CD4-positive, alpha-beta T cell treated with Interferon alpha-2 for 1 hour (primary cell): ENCODE results near the gene SLC2A13.
"Not testable (repeated sequence)": the region's sequence is repeated elsewhere in the genome, so short reads cannot be mapped to it uniquely, and the experiment has no call there.

ENCODE experiments used
- DNase-seq, 2 donors: peaks; one replicate each; pipeline ENCODE4 v3.0.0-alpha.2; 2020 to 2022

SLC2A13 gene

DNA sequence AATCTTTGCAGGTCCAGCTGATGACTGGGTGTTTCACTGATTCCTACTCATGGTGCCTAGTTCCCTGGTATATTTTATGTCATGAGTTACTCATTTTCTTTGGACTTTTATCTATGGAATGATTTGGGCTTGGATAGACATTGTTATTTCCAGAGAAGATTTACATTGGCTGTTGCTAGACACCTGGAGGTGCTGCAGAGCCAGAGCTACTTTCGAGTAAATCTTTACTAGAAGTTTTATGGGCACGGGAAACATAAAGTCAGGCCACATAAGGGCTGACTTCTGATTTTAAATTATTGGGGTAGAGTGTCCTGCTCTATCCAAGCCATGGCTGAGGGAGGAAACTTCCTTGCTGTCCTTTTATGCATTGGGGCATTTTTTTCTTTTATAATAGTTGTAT lies 310.4 kb downstream of the SLC2A13 start:
- no peak for DNase-seq

DNA sequence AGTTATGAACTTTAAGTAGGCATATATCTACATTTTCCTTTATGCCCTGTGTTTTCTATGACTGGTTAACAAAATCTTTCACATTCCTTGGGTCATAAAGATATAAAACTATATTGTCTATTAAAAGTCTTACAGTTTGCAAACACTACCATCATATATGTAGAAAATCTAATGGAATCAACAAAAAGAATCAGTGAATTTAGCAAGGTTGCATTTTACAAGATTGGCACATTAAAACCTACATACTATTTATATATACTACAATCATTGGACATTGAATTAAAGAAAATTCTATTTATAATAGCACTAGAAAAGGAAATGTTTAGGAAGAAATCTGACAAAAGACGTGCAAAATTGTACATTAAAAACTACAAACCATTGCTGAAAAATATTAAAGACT lies 312.9 kb downstream of the SLC2A13 start:
- no peak for DNase-seq

DNA sequence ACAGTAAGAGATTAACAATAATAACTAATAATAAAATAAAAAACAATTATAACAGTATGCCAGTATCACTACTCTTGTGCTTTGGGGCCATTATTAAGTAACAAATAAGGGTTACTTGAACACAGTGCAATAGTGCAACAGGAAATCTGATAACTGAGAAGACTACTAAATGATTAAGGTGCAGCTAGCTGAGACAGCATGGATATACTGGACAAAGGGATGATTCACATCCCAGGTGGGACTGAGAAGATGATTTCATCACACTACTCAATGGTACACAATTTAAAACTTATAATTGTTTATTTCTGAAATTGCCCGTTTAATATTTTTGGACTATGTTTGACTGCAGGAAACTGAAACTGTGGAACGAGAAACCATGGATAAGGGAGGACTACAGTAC lies 317.6 kb downstream of the SLC2A13 start:
- DNase-seq, result no peak

DNA sequence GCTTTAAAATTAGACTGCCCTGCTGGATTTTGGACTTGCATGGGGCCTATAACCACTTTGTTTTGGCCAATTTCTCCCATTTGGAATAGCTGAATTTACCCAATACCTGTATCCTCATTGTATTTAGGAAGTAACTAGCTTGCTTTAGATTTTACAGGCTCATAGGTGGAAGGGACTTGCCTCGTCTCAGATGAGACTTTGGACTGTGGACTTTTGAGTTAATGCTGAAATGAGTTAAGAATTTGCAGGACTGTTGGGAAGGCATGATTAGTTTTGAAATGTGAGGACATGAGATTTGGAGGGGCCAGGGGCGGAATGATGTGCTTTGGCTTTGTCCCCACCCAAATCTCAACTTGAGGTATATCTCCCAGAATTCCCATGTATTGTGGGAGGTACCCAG lies 320.1 kb downstream of the SLC2A13 start:
- not testable (repeated sequence) for DNase-seq

DNA sequence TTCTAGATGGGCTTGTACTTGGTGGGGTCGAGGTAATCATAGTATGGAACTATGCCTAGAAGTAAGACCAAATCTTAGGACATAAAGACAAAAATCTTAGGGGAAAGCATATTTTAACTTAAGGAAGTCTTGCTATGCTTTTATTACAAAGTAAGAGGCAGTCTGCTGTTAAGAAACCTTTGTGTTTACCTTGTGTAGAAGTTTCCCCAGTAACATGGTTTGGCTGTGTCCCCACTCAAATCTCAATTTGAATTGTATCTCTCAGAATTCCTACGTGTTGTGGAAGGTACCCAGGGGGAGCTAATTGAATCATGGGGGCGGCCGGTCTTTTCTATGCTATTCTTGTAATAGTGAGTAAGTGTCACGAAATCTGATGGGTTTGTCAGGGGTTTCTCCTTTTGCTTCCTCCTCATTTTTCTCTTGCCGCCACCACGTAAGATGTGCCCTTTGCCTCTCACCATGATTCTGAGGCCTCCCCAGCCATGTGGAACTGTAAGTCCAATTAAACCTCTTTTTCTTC lies 323.8 kb downstream of the SLC2A13 start:
- DNase-seq, result no peak

DNA sequence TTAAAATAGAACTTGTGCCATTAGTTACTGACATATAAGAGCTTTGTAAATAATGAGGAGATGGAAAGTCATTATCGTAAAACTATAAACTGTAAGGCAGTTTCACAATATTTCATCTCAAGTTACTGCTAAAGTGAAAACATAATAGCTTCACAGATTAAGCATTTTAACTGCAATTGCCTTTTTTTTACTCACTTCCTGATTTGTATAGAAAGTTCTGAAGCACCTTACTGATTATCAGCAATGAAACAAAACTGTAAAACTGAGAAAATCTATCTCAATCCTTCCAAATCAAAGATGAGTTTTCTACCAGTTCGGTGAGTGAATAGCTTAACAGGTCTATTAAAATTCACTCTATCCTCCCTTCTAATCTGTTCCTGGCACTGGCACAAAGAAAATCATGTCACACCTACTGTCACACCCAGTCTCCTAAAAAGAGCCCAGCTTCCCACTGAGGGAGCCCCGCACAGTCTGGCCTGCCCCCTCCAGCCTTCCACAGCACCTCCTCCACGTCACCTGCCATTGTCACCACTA lies 324.9 kb downstream of the SLC2A13 start:
- DNase-seq, result no peak

DNA sequence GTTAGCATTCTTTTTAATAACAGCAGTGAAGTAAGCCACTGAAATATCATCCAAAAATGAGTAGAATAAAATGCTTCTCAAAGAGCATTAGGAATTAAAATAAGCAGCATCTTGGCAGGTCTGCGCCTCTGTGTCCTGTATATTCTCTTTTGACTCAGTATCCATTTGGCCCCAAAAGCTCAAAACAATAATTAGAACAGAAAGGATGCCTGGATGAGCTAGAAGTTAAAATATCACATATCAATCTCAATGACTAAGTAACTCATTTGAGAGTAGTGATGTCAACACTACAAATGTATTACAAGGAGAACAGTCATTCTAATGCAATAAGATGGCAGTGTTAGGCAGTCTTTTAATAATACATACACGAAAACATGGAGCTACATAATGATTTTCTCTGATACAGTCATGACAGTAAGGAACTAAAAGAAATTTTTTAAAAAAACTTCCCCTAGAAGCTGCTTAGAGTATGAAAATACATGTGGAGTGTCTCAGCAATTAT lies 325.4 kb downstream of the SLC2A13 start:
- DNase-seq, result no peak

DNA sequence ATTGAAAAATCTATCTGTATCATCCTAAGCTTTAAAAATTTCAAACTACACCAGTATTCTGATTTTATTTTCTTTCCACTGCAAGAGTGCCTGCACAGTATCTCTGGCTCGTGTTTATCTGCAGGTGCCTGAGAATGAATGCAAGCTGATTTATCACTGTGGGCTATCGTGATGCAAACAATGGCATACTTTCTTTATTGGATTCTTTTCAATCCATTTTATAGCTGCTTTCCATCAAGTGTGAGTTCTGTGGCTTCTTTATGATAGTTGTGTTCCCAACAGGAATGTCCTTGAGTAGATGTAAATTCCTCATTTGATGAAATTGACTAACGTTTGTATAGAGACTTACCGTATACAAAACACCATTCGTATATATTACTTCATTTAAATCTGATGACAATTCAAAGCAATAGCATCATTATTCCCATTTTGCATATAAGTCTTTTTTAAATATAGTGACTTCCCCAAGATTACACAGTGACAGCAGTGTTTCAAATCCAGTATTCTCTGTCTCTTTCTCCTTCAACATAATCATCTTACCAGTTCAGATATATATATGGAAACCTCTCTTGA lies 326.0 kb downstream of the SLC2A13 start:
- DNase-seq, result no peak

DNA sequence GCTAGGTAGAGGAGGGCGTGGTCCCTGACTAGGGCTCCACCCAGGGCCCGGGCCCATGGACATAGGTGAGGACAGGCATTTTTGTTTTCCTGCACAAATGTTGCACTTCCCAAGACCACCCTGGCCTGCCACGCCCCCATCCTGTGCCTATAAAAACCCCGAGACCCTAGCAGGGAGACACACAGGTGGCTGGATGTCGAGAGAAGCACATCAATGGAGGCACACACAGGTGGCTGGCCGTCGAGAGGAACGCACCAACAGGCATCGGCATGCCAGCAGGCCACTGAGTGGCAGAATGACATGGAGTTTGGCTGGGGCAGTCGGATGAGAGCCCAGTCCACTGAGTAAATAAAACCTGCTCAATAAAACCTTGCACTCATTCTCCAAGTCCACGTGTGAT lies 328.4 kb downstream of the SLC2A13 start:
- DNase-seq, result no peak

DNA sequence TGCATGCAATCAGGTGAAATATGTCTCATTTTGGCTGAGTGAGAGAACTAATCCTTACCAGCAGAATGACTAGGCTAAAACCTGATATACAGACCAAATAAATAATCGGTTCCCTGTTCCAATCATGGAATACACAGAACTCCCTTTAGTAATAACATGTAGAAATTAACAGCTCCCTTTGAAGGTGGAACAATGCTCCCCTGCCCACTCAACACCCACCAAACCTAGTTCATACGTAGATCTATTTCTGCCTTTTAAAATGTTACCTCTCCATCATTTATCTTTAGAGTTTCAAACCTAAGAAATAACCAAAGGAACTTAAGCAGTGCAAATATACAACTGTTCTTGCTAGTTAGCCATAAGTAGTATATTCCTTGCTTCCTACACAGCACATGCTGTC lies 332.6 kb downstream of the SLC2A13 start:
- no peak for DNase-seq

DNA sequence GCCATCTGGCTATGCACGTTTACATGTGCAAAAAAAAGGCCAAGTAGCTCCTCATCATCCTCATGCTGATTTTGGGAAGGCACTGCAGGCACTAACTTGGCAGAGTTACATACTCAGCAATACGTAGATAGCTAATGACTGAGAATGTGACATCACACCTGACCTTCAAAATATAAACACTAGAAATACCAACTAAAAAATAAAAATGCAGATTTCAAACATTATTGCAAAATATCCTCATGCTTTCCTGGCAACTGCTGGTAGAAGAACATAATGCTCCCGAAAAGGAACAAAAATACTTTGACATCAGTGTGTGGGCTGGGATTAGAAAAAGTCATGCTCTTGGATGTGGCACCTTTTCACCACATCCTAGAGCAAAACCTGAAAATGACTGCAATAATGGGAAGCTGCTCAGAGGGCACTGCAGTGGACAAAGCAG lies 333.0 kb downstream of the SLC2A13 start:
- DNase-seq, result no peak

DNA sequence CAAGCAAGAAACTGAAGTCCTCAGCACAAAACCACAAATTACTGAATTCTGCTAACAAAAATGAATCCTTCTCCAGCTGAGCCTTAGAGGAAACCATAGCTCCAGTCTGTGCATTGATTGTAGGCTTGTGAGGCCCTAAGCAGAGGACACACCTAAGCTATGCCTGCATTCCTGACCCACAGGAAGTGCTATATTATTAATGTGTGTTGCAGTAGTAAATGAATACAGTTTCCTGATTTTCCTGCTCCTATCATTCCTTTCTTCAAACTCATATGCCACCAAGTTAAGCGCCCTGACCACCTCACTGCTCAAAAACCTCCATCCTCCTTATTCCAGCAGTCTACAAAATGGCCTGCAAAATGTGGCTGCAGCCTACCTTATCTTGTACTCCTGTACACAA lies 334.4 kb downstream of the SLC2A13 start:
- no peak for DNase-seq

DNA sequence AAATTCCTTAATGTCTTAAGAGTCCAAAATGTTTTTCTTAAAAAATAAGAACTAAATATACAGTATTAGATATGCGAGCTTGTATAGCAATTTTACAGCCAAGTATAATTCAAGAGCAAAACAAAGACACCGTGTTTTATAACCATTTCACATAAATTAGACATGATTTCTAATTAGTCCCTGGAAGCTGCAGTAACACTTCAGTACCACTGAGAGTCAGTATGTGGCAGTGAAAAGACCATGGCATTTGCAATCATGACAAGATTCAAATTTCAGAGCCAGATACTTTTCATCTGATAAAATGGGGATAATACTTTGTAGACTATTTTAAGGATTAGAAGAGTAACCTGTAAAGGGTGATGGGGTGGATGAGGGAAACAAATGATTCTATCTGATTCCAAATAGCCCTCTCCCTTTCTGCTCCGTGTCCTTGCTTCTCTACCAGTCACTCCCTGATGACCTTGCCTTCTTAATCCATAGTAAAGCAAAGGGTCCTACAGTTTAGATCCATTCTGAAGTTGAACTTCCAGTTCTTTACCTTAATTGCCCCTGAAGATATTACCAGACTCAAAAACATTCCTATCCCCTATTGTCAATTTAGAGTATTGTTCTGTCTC lies 340.8 kb downstream of the SLC2A13 start:
- peak in 1 of 2 donors; percentile 37 for DNase-seq

DNA sequence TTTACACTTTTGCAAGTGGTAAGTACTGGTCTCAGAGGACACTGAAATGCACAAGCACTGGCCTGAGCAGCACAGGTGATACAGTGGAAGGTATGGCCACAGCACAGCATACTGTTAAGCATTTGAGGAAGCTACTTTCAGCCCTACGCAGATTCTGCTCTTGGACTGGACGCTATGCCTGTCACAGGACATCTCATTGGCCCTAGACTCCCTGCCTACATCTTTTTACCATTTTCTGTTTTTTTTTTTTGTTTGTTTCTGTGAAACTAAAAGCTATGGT lies 342.1 kb downstream of the SLC2A13 start:
- DNase-seq, result no peak

DNA sequence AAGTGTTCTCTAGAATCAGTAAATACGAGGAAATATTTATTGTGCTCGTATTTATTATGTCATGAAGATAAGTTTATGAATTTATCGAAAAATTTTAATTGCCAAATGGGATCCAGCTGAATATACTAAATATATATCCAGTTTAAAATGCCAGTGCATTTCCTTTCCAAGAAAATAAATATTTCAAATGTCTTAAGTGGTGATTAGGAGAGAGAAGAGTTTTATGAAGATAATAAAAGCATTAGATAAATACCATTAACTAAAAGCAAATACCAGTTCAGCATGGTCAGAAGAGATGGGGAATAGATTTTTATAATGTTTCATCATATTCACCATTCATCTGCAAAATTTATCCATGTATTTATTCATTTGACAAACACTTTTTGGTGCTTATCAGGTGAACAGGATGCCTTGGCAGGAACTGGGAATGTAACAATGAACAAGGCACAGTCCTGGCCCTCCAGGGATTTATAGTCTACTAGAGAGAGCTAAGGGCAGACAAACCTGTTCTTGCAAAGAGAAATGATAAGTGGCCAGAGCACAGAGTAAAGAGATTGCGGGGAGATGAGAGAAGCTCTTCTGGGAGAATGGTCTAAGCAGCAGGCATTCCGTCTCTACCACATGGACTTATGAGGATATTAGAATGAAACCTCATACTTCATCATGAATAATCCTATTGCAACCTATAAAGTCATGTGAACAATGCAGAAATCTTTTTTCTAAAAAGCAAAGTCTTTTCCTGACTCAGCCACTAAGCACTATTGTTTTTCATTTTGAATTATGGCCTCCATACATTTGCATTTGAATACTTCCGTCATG lies 342.6 kb downstream of the SLC2A13 start:
- DNase-seq, result no peak

DNA sequence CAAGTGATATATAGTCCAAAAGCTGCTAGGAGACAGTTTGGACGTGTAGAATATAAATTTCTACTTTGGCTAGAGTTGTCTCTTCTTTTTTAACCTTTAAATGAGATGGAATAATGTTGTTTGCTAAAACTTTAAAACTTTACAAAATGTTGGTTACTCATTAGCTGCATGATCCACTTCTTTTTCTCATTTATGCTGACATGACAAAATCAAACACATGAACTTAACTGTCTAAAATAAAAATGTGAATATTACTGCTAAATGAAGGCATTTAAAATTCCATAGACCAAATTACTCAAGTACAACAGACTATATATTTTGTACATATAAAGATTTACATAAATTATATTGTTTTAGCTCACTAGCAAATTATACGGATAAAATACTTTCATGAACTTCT lies 350.4 kb downstream of the SLC2A13 start:
- DNase-seq, result no peak

DNA sequence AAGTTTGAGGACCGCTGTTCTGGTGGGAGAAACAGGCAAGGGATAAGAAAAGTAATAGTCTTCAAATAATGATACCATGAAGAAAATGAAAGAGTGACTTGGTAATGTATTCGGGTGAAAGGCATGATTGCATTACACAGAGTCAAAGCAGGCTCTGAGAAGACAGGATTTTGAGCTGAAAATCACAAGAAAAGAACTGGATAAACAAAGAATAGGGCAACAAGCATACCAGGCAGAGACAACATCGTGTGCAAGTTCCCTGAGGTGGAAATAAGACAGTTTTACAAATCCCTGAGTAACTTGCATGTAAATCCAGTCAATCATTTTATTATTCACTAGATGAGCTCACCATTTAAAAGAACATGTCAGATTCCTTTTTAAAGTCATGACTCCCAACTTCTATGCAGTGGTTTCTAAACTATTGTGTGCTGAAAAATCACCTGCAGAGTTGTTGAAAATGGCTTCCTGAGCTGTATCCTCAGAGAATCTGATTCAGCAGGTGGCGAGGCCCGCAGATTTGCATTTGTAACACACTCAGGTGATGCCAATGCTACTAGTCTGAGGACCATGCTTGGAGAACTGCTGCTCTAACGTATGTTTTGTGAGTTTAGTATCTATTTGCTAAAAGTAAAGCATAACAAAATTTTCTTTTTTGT lies 353.3 kb downstream of the SLC2A13 start:
- no peak for DNase-seq

DNA sequence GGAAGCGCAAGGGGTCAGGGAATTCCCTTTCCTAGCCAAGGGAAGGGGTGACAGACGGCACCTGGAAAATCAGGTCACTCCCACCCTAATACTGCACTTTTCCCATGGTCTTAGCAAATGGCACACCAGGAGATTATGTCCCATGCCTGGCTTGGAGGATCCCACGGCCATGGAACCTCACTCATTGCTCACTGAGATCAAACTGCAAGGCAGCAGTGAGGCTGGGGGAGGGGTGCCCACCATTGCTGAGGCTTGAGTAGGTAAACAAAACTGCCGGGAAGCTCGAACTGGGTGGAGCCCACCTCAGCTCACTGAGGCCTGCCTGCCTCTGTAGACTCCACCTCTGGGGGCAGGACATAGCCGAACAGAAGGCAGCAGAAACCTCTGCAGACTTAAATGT lies 359.7 kb downstream of the SLC2A13 start:
- DNase-seq, result not testable (repeated sequence)

DNA sequence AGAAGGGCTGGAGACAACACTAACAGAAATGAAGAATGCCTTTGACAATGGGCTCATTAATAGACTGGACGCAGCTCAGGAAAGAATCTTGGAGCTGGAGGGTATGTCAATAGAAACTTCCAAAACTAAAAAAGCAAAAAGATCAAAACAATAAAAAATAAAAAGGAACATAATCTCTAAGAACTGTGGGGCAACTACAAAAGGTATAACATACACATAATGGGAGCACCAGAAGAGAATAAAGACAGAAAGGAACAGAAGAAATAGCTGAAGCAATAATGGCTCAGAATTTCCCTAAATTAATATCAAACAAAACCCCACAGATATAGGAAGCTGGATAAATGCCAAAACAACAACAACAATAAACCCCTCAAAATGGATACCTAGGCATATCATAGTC lies 362.2 kb downstream of the SLC2A13 start:
- DNase-seq, result no peak

DNA sequence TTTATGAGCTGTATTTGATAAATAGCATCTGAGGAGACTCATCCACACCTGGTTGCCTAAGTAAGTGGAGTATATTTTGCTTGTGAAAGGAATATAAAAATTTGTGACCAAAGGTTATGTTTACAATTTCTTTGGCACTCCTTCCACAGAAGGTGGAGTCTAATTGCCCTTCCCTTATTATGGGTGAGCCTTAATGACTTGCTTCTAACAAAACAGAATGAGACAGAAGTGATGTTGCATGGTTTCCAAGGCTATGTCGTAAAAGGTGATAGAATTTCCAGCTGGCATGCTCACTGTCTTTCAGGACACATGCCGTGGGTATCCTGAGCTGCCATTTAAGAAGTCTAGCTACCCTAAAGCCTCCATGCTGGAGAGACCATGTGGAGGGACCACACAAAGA lies 369.5 kb downstream of the SLC2A13 start:
- DNase-seq, result no peak

DNA sequence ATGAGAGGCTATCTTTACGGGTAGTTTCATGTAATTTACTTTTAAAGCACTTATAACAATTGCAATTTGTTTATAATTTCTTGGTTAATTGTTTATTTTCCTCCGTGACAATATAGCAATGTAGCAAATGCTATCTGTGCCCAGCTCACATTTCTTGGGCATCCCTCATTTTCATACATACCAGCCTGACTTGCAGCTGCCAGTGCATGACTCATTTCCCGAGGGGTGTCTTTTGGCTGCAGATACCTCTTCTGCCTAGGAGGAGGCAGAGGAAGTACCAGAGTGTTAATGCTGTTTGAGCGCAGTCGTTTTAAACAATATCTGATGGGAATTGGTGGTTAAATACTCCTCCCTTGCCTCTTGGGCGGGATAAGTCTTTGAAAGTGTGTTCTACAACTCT lies 382.1 kb downstream of the SLC2A13 start:
- peak in 1 of 2 donors; percentile 10 for DNase-seq

DNA sequence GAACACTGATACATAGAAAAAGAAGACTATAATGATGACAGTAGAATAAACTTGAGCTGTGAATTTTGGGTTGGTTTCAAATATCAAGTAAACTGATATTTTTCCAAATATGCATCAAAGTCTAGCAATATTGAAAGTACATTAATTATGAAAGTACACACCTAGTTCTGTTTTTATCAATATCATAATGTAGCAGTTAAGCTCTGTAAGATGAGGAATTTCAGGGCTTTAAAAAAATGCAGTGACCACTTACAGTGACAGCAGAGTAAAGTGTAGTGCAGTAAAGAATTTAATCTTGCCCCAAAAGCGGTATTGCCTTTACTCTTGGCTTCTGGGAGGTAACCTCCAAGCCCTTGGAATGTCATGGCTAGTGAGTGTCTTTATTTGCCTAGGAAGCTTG lies 383.4 kb downstream of the SLC2A13 start:
- DNase-seq, result no peak

DNA sequence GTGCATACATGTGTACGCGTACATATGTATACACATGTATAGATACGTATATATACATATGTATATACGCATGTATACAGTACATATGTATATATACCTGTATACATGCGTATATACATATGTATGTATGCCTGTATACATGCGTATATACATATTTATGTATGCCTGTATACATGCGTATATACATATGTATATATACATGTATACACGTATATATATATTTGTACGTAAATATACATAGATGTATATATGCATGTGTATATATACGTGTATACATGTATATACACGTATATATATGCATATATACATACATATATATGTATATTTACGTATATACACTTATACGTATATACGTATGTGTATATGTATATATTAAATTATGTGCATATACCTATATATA lies 392.3 kb downstream of the SLC2A13 start:
- no peak for DNase-seq
